Amygdala (tissue), 56 donors: ENCODE measurements around the gene AFG1L.
A peak's percentile ranks its signal among the peaks of the same experiment; 100 is the strongest.
"Not testable (repeated sequence)": the region's sequence is repeated elsewhere in the genome, so short reads cannot be mapped to it uniquely, and the experiment has no call there.

ENCODE experiments used
- DNase-seq, 56 donors: peaks; one replicate each; lab custom pipeline; 2025; lab: John Stamatoyannopoulos, UW

The AFG1L gene

GRCh38 chr6:108294727-108295625 is at the start of gene AFG1L:
Gene AFG1L (plus strand): TSS chr6:108295054. CDS start chr6:108295080, 26 bp downstream.
- peak; percentile 62 to 94 (median 88) for DNase-seq

GRCh38 chr6:108245095-108245494 is 49.8 kb upstream of the AFG1L start:
- not testable (repeated sequence) for DNase-seq

- no peak for DNase-seq
Observed at GRCh38 chr6:108247965-108248536, 46.8 kb upstream of the AFG1L start.

GRCh38 chr6:108250240-108250866 is 44.5 kb upstream of the AFG1L start:
- no peak for DNase-seq

- no peak for DNase-seq
Observed at GRCh38 chr6:108251252-108251651, 43.6 kb upstream of the AFG1L start.

GRCh38 chr6:108252055-108252454 is 42.8 kb upstream of the AFG1L start:
- no peak for DNase-seq

- no peak for DNase-seq
Observed at GRCh38 chr6:108253241-108253640, 41.6 kb upstream of the AFG1L start.

GRCh38 chr6:108254433-108255410 is 40.1 kb upstream of the AFG1L start:
- no peak for DNase-seq

GRCh38 chr6:108260126-108260808 is 34.6 kb upstream of the AFG1L start:
- peak in 41 of 56 donors; percentile 9 to 86 (median 54) for DNase-seq

GRCh38 chr6:108260809-108261569 is 33.9 kb upstream of the AFG1L start, which contains the start of gene SNX3:
Gene SNX3 (minus strand): TSS chr6:108261040. CDS start chr6:108260921, 119 bp downstream.
- DNase-seq, result peak; percentile 47 to 99 (median 88)

- DNase-seq, result no peak
Observed at GRCh38 chr6:108263371-108263770, 31.5 kb upstream of the AFG1L start.

GRCh38 chr6:108268845-108269244 is 26.0 kb upstream of the AFG1L start:
- no peak for DNase-seq

GRCh38 chr6:108269955-108270354 is 24.9 kb upstream of the AFG1L start:
- DNase-seq, result not testable (repeated sequence)

- DNase-seq, result no peak
Observed at GRCh38 chr6:108274546-108274945, 20.3 kb upstream of the AFG1L start.

GRCh38 chr6:108275976-108276375 is 18.9 kb upstream of the AFG1L start:
- DNase-seq, result no peak

- no peak for DNase-seq
Observed at GRCh38 chr6:108277295-108277694, 17.6 kb upstream of the AFG1L start.

GRCh38 chr6:108277831-108278230 is 17.0 kb upstream of the AFG1L start:
- no peak for DNase-seq

- DNase-seq, result no peak
Observed at GRCh38 chr6:108285381-108285780, 9.5 kb upstream of the AFG1L start.

- DNase-seq, result no peak
Observed at GRCh38 chr6:108286366-108286765, 8.5 kb upstream of the AFG1L start.
